Ishikawa (cell line): ENCODE results near the gene VAPB.

ENCODE experiments used
- CEBPB ChIP-seq: IDR thresholded peaks from 2 replicates; pipeline ENCODE4 v1.6.1; 2012
- CREB1 ChIP-seq: IDR thresholded peaks from 2 replicates; pipeline ENCODE4 v1.6.1; 2012; ENCODE audit warnings: low read depth
- EGR1 ChIP-seq: IDR thresholded peaks from 2 replicates; pipeline ENCODE4 v1.6.1; 2012
- EP300 ChIP-seq: IDR thresholded peaks from 2 replicates; pipeline ENCODE4 v1.6.1; 2012; ENCODE audit warnings: borderline replicate concordance
- NFIC ChIP-seq: IDR thresholded peaks from 2 replicates; pipeline ENCODE4 v1.6.1; 2012
- RAD21 ChIP-seq: IDR thresholded peaks from 2 replicates; pipeline ENCODE4 v1.6.1; 2012; ENCODE audit warnings: low read depth
- TAF1 ChIP-seq: IDR thresholded peaks from 2 replicates; pipeline ENCODE4 v1.6.1; 2012; ENCODE audit warnings: low read depth, mild to moderate bottlenecking
- TCF12 ChIP-seq: IDR thresholded peaks from 2 replicates; pipeline ENCODE4 v1.6.1; 2012; ENCODE audit warnings: low read depth
- YY1 ChIP-seq: IDR thresholded peaks from 2 replicates; pipeline ENCODE4 v1.6.1; 2012; ENCODE audit warnings: low read depth
- TF ChIP-seq, protein P1 (sequence below): IDR thresholded peaks from 2 replicates; pipeline ENCODE4 v1.6.1; 2012
- TF ChIP-seq, protein P2 (sequence below): IDR thresholded peaks from 2 replicates; pipeline ENCODE4 v1.6.1; 2012
- TF ChIP-seq, protein P3 (sequence below): IDR thresholded peaks from 2 replicates; pipeline ENCODE4 v1.6.1; 2012; ENCODE audit warnings: low read depth, mild to moderate bottlenecking

- TF ChIP-seq, protein P1, sequence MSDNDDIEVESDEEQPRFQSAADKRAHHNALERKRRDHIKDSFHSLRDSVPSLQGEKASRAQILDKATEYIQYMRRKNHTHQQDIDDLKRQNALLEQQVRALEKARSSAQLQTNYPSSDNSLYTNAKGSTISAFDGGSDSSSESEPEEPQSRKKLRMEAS, result no peak
- no peak for TF ChIP-seq TAF1
- no peak for TF ChIP-seq NFIC
- TF ChIP-seq RAD21, result no peak
- no peak for TF ChIP-seq CREB1
- TF ChIP-seq EP300, result no peak
- TF ChIP-seq YY1, result no peak
- no peak for TF ChIP-seq TCF12
- TF ChIP-seq CEBPB, result no peak
- TF ChIP-seq, protein P2, sequence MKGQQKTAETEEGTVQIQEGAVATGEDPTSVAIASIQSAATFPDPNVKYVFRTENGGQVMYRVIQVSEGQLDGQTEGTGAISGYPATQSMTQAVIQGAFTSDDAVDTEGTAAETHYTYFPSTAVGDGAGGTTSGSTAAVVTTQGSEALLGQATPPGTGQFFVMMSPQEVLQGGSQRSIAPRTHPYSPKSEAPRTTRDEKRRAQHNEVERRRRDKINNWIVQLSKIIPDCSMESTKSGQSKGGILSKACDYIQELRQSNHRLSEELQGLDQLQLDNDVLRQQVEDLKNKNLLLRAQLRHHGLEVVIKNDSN, result no peak
- no peak for TF ChIP-seq EGR1
- TF ChIP-seq, protein P3, sequence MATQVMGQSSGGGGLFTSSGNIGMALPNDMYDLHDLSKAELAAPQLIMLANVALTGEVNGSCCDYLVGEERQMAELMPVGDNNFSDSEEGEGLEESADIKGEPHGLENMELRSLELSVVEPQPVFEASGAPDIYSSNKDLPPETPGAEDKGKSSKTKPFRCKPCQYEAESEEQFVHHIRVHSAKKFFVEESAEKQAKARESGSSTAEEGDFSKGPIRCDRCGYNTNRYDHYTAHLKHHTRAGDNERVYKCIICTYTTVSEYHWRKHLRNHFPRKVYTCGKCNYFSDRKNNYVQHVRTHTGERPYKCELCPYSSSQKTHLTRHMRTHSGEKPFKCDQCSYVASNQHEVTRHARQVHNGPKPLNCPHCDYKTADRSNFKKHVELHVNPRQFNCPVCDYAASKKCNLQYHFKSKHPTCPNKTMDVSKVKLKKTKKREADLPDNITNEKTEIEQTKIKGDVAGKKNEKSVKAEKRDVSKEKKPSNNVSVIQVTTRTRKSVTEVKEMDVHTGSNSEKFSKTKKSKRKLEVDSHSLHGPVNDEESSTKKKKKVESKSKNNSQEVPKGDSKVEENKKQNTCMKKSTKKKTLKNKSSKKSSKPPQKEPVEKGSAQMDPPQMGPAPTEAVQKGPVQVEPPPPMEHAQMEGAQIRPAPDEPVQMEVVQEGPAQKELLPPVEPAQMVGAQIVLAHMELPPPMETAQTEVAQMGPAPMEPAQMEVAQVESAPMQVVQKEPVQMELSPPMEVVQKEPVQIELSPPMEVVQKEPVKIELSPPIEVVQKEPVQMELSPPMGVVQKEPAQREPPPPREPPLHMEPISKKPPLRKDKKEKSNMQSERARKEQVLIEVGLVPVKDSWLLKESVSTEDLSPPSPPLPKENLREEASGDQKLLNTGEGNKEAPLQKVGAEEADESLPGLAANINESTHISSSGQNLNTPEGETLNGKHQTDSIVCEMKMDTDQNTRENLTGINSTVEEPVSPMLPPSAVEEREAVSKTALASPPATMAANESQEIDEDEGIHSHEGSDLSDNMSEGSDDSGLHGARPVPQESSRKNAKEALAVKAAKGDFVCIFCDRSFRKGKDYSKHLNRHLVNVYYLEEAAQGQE, result no peak
Observed at GRCh38 chr20:58485393-58485792, 96.4 kb downstream of the VAPB start.
